GM12864 (cell line): ENCODE results near the gene KIF1B.
"Not testable (repeated sequence)": the region's sequence is repeated elsewhere in the genome, so short reads cannot be mapped to it uniquely, and the experiment has no call there.

Experiments
- DNase-seq: peaks from one replicate; pipeline ENCODE4 v3.0.0-alpha.2; 2011; ENCODE audit warnings: low read depth
- H3K4me3 ChIP-seq: 2 replicates; pipeline ENCODE4 v1.5.1; 2011; ENCODE audit warnings: mild to moderate bottlenecking, low read depth, low read length, control low read depth
- CTCF ChIP-seq: IDR thresholded peaks from 2 replicates; pipeline ENCODE4 v1.5.1; 2011; ENCODE audit warnings: low read depth, mild to moderate bottlenecking, moderate library complexity, low read length, control low read depth, inconsistent platforms; ENCODE audit errors: missing control alignments

Gene KIF1B

GRCh38 chr1:10402729-10403274 lies 192.4 kb downstream of the KIF1B start:
- no peak overlapping the region for H3K4me3 ChIP-seq
- DNase-seq = no peak
- TF ChIP-seq CTCF = no peak

GRCh38 chr1:10407201-10407600 lies 196.8 kb downstream of the KIF1B start:
- H3K4me3 ChIP-seq = no peak overlapping the region
- no peak for TF ChIP-seq CTCF
- no peak for DNase-seq

GRCh38 chr1:10415211-10415930 lies 205.0 kb downstream of the KIF1B start:
- TF ChIP-seq CTCF = no peak
- no peak overlapping the region for H3K4me3 ChIP-seq

GRCh38 chr1:10415967-10416366 lies 205.6 kb downstream of the KIF1B start:
- H3K4me3 ChIP-seq, DNase-seq: not testable (repeated sequence)

More at GRCh38 chr1:10415211-10415930, 205.0 kb downstream of the KIF1B start:
- no peak for DNase-seq

- H3K4me3 ChIP-seq, DNase-seq: not testable (repeated sequence)
Measured at GRCh38 chr1:10418741-10419140, 208.4 kb downstream of the KIF1B start.

GRCh38 chr1:10419351-10419750 lies 209.0 kb downstream of the KIF1B start:
- TF ChIP-seq CTCF = no peak
- no peak for DNase-seq
- no peak overlapping the region for H3K4me3 ChIP-seq

- TF ChIP-seq CTCF = no peak
- no peak for DNase-seq
- H3K4me3 ChIP-seq = no peak overlapping the region
Measured at GRCh38 chr1:10421637-10422036, 211.3 kb downstream of the KIF1B start.

GRCh38 chr1:10424034-10424433 lies 213.7 kb downstream of the KIF1B start:
- no peak for TF ChIP-seq CTCF
- DNase-seq = no peak
- no peak overlapping the region for H3K4me3 ChIP-seq
